Inferior parietal cortex (tissue), 1 donor: ENCODE measurements around the gene RPL19.

ENCODE experiments used
- DNase-seq: peaks from one replicate; pipeline ENCODE4 v3.0.0-alpha.2; 2016; ENCODE audit errors: extremely low spot score

The RPL19 gene

GRCh38 chr17:39223907-39224777 lies 24.1 kb downstream of the RPL19 start:
- no peak for DNase-seq

GRCh38 chr17:39224778-39225307 lies 24.8 kb downstream of the RPL19 start:
- no peak for DNase-seq

GRCh38 chr17:39225308-39225958 lies 25.4 kb downstream of the RPL19 start, which contains the start of gene STAC2:
Gene STAC2, minus strand, starts transcription at chr17:39225945. Its CDS starts 443 bp downstream, at chr17:39225502.
- no peak for DNase-seq

- DNase-seq, result no peak
Observed at GRCh38 chr17:39225959-39226683, 26.0 kb downstream of the RPL19 start.

- DNase-seq, result no peak
Observed at GRCh38 chr17:39227364-39227919, 27.4 kb downstream of the RPL19 start.

GRCh38 chr17:39229274-39229913 lies 29.3 kb downstream of the RPL19 start:
- no peak for DNase-seq

- no peak for DNase-seq
Observed at GRCh38 chr17:39230361-39230760, 30.3 kb downstream of the RPL19 start.

GRCh38 chr17:39231091-39231561 lies 31.0 kb downstream of the RPL19 start:
- no peak for DNase-seq

- no peak for DNase-seq
Observed at GRCh38 chr17:39231591-39232551, 31.8 kb downstream of the RPL19 start.

GRCh38 chr17:39235555-39236449 lies 35.7 kb downstream of the RPL19 start:
- DNase-seq, result no peak

- no peak for DNase-seq
Observed at GRCh38 chr17:39236450-39236927, 36.4 kb downstream of the RPL19 start.

- no peak for DNase-seq
Observed at GRCh38 chr17:39236981-39237441, 36.9 kb downstream of the RPL19 start.

GRCh38 chr17:39237586-39237985 lies 37.5 kb downstream of the RPL19 start:
- no peak for DNase-seq

- DNase-seq, result no peak
Observed at GRCh38 chr17:39238311-39238972, 38.4 kb downstream of the RPL19 start.

GRCh38 chr17:39239640-39240314 lies 39.7 kb downstream of the RPL19 start:
- no peak for DNase-seq

GRCh38 chr17:39240631-39241030 lies 40.5 kb downstream of the RPL19 start:
- DNase-seq, result no peak

GRCh38 chr17:39243155-39243554 lies 43.1 kb downstream of the RPL19 start:
- no peak for DNase-seq
